Measurements from ENCODE around the gene GIMAP6. TPM values are rescaled to one million over a fixed set of nuclear protein-coding genes. Genes with fewer than 3 reads are reported as not detected.
"Not testable (repeated sequence)": the region's sequence is repeated elsewhere in the genome, so short reads cannot be mapped to it uniquely, and the experiment has no call there.

Gene GIMAP6
- total RNA-seq, 4 donors from 2014 or later: 16.8 to 135 (median 48.3) TPM

- TF ChIP-seq, protein P1, sequence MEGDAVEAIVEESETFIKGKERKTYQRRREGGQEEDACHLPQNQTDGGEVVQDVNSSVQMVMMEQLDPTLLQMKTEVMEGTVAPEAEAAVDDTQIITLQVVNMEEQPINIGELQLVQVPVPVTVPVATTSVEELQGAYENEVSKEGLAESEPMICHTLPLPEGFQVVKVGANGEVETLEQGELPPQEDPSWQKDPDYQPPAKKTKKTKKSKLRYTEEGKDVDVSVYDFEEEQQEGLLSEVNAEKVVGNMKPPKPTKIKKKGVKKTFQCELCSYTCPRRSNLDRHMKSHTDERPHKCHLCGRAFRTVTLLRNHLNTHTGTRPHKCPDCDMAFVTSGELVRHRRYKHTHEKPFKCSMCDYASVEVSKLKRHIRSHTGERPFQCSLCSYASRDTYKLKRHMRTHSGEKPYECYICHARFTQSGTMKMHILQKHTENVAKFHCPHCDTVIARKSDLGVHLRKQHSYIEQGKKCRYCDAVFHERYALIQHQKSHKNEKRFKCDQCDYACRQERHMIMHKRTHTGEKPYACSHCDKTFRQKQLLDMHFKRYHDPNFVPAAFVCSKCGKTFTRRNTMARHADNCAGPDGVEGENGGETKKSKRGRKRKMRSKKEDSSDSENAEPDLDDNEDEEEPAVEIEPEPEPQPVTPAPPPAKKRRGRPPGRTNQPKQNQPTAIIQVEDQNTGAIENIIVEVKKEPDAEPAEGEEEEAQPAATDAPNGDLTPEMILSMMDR (IDR thresholded peaks at IDR 0.05): no peak
- no peak for DNase-seq (ENCODE audit: low spot score)
- ATAC-seq (ENCODE audit: low FRiP score): no peak
Observed at GRCh38 chr7:150620617-150621371, 11.4 kb downstream of the GIMAP6 start.

DNA sequence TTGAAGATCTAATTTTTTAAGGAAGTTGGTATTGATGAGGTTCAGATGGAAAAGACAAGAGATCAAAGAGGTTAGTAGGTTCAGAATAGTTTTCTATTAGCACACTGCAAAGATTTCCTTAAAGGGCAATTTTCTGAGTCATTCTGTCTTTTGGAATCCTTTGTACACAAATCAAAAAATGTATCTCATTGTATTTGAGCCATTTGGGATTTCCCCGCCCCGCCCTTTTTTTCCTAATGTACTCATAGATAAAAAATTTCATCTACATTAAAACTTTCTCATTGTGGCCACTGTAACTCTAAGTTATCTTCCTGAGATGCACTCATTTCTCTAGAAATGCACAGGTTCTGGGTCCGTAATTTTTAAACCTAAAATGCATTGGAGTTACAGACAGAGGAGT lies 12.1 kb downstream of the GIMAP6 start:
- DNase-seq (ENCODE audit: low spot score): no peak
- no peak for ATAC-seq (ENCODE audit: low FRiP score)
- TF ChIP-seq, protein P1 (IDR thresholded peaks at IDR 0.05): no peak

DNA sequence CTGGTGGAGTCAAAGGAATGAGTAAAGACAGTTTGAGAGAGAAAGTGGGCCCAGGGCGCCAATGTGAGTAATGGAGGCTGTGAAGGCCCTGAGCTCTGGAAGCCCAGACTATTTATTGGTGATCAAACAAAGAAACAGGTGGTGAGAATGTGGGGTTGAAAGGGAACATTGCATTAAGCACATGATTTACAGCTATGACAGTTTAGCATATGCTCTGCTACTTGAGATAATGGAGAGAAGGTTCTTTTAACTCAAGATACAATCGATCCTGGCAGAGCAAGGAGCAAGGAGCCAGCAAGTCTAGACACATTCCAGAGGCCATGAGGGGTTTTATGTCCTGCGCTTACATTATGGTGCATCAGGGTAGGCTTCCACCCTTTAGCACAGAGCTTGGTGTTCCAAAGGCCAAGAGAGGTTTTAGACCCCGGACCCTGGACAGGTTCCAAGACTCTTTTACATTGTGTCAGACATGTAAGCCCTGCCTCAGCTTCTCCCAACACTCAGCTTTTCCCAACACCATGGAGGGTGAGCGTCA lies 16.9 kb downstream of the GIMAP6 start:
- DNase-seq (ENCODE audit: low spot score); ATAC-seq (ENCODE audit: low FRiP score): not testable (repeated sequence)

- not testable (repeated sequence) for ATAC-seq (ENCODE audit: low FRiP score); DNase-seq (ENCODE audit: low spot score)
Observed at GRCh38 chr7:150614426-150614825, 17.8 kb downstream of the GIMAP6 start.

GRCh38 chr7:150613880-150614279 lies 18.3 kb downstream of the GIMAP6 start:
- TF ChIP-seq, protein P1 (IDR thresholded peaks at IDR 0.05): no peak
- no peak for DNase-seq (ENCODE audit: low spot score)
- no peak for ATAC-seq (ENCODE audit: low FRiP score)

DNA sequence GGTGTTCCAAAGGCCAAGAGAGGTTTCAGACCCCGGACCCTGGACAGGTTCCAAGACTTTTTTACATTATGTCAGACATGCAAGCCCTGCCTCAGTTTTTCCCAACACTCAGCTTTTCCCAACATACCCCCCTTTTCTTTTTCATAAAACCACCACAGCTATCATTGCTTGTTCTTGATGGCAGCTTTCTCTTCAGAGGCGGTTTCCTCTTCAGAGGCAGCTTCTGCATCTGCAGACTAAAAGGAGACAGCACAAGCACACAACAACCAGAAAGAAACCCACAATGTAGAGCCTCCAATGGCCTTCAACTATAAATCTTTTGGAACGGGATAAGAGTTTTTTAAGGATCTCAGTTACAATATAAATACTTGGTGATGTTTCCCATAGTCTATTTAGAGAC lies 19.3 kb downstream of the GIMAP6 start:
- TF ChIP-seq, protein P1 (IDR thresholded peaks at IDR 0.05): no peak
- DNase-seq (ENCODE audit: low spot score): no peak
- ATAC-seq (ENCODE audit: low FRiP score): no peak

DNA sequence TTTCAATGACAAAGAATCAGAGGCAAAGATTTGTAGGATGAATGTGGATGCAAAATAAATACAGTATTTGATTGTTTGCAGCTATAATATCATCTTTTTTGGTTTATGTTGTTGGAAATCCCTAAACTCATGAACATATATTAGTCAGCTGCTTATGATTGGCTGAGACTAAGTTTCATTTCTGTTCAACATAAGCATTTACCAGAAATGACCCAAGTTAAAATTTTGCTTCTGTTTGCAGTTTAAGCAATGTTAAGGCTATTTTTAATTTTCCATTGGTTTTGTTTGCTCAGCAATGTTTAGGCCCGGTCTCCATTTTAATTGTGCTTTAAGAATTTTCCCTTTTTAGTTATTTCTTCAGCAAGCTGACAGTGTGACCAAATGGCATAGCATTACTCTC lies 22.0 kb downstream of the GIMAP6 start:
- TF ChIP-seq, protein P1 (IDR thresholded peaks at IDR 0.05): no peak
- DNase-seq (ENCODE audit: low spot score): no peak

DNA sequence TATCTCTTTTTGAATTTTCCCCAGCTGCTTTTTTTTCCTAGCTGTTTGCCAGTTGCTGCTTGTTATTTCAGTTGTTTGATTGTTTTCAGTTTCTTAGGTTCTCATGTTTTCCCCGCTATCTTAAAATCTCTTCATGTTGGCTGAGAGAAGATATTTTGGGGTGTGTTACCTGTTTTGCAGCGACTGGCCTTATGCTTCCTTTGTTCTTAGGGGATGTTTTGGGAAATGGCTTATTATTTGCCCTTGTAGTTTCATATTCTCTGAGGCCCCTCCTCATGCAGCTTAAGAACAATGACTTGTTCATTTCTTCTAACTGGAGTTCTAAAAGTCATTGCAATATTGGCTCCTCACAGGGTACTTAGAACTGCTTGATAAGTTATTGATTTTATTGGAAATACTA lies 28.6 kb downstream of the GIMAP6 start:
- not testable (repeated sequence) for ATAC-seq (ENCODE audit: low FRiP score)

More for the DNA sequence above, 22.0 kb downstream of the GIMAP6 start:
- ATAC-seq (ENCODE audit: low FRiP score): no peak

More for the DNA sequence above, 28.6 kb downstream of the GIMAP6 start:
- not testable (repeated sequence) for DNase-seq (ENCODE audit: low spot score)

Data from omental fat pad (tissue), 4 donors.